ENCODE measurements around the gene FMN1.
A peak's percentile ranks its signal among the peaks of the same experiment; 100 is the strongest.

FMN1 gene

DNA sequence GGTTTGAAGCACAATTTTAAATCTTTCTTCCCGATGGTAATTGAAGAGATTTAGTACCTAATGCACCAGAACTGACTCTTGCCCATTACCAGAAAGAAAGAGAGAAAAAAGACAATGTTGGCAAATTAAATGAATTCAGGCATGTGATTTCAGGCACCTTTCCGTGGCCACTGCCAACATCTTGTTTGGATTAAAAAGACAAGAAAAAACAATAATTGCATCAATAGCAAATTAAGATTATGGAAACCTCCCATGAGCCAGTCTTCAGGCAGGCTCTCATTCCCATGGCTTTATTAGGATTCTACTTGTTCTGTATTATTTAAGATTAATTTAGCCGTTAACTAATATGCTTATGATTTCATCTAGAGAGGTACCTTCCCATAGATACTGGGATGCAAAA is 283.7 kb downstream of the FMN1 start:
- DNase-seq: no peak

DNA sequence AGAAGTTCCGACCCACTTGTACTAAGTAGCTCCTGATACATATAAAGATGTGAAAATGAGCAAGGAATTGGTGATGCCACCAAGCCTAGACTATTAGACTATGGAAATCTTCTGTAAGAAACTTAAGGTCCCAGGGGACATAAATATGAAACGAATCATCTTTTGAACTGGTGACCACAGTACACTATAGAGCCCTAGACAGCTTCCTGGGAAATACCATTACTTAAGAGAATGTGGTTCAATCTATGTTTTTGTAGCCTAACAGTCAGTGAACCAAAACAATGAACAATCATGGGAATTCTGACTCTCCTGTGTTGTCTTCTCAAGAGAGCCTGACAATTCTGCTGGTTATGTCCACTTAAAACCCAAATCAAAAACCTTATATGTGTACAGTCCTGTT is 285.1 kb downstream of the FMN1 start:
- DNase-seq: no peak

DNA sequence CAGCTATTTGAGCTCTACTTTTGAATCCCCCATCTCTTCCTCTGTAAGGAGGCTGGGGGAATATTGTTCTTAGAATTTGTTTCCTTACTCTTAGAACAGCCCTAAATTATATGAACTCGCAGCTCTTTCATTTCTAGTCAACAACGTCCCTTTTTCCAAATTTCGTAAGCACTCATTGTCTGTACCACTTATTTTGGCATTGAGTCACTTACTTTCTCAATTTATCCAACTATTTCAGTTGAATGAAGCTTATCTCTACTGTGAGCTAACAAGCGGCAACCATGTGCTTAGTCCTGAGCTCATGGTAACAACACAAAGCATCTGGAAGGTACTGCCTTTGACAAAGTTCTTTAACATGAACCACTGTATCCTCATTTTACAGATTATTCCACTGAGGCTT is 285.6 kb downstream of the FMN1 start:
- DNase-seq: no peak

DNA sequence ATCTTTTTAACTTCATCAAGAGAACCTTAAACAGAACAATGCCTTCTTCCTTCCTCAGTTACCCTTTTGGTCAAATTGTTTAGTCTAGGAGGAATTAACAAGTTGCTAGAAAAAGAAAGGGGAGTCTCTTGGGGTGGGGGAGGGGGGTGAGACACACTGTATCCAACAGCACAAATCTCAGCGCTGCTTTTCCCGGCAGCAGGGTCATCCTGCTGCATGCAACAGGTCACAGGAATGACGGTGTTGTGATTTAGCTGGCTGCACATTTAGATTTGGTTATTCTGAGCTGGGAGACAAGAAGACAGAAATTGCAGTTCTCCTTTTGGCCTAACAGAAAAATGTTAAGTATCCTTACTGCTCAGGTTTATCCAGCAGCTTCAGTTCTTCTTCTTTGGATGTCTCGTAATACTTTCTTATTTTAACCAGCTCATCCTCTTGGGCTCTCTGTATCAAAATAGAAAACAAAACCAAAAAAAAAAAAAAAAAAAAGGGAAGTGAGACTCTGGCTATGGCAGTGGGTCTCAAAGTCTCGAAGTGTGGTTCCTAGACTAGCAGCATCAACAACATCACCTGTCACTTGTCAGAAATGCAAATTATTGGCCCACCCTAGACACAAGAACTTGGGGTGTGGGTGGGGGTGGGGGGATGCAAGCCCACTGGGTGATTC is 286.2 kb downstream of the FMN1 start:
- DNase-seq: no peak

DNA sequence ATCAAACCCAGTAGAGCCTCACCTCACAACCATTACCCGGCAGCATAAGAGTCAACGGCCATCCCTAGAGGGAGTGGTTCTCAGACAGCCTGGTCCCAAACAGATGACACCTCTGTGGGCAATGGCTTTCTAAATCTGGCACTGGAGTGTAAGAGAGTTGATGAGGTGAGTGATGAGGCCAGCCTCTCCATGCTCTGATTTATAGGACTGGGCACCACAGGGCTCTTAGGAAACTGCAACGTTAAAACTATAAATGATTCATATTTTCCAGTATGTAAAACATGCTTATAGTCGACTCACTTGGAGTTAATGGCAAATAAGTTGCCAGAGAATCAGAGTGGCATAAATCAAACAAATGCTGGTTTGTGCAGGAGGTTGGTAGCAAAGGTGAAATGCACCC is 289.0 kb downstream of the FMN1 start:
- no peak for DNase-seq

DNA sequence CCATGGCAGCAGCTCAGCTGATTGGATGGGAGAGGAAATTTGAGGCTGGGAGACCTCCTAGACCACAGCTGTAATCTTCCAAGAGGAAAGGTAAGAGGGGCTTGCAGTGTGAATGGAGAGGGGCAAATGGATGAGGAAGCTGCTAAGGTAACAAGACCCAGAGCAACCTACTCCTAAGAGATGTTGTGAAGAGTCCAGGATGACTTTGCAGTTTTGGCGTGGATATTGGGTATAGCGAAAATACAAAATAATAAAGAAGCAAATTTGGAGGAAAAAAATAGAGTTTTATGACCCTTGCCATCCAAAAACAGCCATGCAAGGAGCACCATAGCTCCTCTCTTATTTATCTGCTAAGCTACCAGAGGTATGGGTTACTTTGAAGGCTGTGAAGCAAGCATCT is 290.1 kb downstream of the FMN1 start:
- DNase-seq: no peak

DNA sequence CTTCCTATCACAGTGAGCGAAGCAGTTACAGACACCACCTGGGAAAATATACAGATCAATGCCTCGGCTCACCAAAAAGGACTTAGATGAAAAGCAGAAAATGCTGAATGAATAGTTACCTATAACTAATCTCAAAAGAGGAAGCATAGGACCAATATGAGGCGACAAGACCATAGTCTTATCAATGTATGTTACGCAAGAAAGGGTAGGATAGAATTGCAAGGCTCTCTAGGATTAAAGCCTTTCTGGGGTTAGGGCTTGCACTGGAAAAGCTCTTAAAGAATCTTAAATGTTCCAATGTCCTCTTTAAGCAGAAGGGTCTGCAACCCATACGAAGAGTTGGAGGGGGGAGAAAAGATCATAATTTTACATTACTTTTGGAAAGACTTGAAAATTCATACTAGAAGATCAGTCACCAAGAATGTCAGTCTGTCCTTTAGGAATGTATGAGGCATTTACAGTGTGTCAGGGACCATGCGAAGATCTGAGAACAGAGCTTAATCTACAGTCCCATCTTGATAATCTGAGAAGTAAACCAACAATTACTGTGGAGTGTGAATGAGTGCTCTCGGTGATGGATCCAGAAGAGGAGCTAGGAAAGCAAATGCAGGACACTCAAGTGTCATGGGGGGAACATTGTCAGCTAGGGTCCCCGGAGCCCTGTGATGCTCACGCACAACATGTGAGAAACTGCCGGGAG is 290.8 kb downstream of the FMN1 start:
- DNase-seq: no peak

DNA sequence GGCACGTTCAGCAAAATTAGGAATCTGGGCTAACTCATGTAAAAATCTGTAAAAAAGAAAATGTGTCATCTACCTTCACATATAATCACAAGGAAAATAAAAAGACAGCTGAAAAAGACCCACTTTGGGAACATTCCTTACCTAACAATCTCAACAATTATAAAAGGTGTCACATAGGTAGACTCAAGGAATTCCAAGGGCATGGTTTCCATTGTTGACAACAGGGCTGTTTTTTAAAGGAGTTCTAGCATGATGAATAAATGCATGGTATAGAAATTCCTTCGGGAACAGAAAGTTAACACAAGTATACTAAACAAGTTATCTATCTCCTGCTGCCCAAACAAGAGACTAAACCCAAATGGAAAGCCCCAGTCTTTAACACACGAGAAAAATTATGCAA is 292.5 kb downstream of the FMN1 start:
- no peak for DNase-seq

DNA sequence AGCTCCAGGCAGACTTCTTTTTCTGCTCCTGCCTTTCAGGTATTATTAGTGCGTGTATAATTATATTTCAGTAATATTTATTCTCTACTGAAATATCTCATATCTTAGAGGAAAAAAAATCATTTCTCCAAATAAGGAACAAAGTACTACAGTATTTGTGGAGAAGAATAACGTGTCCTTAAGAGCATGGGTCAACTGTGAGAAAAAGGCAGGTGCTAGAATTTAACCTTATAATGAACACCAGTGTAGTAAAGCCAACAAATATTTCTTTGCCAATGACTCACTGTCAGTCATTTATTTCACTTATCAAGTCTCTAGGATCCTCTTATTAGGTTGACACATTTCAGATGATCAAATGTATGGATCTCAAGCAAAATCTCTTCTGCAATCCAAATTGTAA is 293.3 kb downstream of the FMN1 start:
- DNase-seq: no peak

DNA sequence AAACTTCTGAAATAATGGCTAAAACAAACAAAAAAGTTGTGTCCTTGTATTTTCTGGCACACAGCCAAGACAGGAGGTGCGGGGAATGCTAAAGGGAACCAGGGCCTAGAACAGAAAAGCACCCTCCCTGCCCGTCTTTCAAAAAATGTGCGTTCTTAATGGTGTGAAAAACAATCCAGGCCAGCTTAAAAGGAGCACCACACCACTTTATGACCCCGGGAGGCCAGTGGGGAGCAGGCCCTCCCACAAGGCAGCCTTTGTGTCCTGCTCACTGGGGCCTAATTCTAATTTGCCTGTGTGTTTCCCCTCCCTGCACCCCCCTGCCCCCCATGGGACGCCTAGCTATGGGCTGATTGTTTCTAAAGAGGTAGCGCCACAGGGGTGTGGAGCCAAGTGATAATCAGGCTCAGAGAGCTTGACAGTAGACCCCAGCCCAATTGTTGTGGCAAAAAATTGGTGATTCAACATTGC is 295.4 kb downstream of the FMN1 start:
- peak; percentile 14 for DNase-seq

DNA sequence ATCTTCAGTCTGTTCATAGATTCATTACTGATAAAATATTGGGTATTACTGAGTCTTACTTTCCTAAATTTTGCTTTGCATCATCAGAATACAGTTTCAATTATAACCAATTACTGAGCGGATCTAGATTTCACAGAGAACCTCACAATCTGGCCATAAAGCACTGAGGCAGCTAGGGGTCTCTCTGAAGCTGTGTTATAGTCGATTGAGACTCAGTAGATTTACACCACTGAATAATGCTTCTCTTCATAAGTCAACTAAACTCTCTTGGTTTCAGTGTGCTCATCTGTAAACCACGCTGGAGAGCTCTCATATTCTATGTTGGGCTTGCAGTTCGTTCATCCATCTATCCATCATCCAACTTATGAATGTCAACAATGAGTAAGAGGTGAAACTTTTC is 296.1 kb downstream of the FMN1 start:
- DNase-seq: no peak

DNA sequence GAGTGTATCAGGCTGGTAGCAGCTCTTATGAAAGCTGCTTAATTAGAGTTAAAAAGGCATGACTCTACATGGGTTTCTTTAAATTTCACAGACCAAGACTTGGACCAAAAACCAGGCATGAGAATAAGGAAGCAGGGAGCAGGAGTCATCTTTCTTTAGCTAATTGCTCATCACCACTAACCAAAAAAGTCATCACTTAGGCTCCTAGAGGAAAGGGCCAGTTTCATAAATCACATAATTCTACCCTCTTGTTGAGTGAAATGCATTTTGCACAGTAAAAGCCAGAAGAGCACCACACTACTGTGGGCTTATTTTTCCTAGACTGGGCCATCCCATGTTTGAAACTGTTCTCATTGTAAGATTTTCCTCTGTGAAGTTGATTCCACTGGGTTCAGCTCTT is 301.1 kb downstream of the FMN1 start:
- DNase-seq: no peak

DNA sequence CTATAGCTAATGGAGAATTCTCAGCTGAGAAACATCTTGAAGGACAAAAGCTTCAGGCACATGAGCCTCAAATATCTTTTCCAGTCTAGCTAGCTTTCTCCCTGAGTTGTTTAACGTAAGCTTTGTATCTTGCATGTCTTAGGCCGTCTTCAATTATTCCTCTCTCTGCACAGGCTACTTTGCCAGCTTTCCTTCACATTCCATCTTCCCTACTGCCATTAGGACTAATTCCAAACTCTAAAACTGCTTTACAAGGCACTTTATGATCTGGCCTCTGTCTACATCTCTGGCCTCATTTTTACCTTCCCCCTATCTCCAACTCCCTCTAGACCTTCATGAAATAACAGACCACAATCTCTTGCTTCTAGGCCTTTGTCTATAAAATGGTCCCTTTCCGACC is 305.3 kb downstream of the FMN1 start:
- DNase-seq: no peak

DNA sequence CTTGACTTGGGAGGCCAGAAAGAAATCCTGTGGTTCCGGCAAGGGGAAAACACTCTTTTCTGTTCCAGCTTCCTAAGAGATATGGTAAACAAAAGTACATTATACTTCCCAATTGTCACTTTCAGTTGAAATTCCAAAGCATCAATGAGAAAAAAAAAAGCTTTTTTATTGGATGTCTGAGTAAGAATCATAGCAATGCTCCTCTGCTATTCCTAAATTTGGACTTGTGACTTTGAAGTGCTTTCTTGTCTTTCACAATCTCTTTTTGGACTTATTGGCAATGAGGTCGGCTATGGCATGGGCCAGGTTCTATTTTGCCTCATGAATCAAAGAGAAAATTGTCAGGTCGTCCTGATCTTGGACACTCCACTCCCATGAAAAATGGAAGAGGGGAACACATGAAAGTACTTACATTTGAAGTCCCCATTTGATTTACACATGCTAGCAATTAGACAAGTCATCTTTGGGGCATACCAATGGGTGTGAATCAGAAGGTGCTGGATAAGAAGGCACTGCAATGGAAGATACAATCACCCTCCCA is 306.2 kb downstream of the FMN1 start:
- no peak for DNase-seq

DNA sequence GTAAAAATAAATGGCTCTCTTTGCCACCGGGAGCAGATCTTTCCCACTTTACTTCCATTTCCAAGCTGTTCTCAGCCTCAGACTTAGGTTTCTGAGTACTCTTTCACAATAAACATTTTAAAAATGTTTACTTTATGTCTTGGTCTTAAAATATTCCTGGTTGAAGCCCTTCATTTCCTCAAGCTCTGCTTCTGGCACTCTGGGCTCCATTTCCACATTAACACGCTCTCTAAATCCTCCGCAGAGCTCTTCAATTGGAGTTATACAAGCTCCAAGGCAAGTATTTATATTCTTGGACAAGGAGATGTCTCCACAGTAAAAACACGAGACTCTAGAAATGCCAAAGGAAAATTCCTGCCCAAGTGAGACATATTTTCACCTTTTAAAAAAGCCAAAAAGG is 307.4 kb downstream of the FMN1 start:
- DNase-seq: no peak

DNA sequence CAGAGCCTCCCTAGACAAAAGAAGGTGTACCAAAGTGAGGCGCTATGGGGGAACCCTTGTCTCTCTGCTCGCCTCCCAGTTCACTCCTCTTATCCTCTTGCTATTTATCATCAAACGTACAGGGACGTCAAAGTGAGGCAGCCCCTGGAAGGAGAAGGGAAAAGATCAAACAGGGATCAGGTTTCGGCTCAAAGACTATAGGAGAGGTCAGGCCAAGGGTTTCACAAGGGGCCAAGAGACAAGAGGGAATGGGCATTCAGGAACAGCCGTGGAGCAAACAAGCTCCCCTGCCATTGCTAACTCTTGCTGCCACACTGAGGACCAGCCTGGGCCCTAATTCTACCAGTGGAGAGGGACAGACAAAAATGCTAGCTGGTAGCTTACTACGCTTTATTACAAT is 308.1 kb downstream of the FMN1 start:
- no peak for DNase-seq

DNA sequence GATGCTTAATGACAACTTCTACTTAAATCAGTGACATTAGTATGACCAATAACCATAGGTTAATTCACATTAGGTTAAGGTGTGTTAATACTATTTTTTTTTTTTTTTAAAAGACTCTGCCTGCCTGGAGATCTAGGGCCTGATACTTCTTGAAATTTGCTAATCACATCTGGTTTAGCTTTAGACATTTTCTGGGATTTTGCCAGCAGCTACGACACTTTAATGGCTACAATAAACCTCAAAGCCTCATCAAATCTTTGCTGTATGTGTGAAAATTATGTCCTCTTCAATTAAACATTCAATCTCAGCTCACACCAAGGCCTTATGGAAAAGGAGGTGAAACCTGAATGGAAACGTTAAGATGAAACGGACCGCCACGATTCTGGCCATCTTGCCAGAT is 308.8 kb downstream of the FMN1 start:
- no peak for DNase-seq

DNA sequence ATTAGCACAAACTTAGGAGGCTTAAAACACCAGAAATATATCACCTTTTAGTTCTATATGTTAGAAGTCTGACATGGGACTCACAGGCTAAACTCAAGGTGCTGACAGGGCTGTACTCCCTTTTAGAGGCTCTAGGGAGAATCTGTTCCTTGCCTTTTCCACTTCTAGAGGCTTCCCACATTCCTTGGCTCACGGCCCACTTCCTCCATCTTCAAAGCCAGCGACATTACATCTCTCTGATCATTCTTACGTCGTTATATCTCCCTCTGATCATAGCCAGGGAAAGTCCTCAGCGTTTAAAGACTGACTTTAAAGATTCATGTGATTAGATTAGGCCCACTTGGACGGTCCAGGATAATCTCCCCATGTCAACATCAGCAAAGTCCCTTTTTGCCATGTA is 310.4 kb downstream of the FMN1 start:
- DNase-seq: no peak

DNA sequence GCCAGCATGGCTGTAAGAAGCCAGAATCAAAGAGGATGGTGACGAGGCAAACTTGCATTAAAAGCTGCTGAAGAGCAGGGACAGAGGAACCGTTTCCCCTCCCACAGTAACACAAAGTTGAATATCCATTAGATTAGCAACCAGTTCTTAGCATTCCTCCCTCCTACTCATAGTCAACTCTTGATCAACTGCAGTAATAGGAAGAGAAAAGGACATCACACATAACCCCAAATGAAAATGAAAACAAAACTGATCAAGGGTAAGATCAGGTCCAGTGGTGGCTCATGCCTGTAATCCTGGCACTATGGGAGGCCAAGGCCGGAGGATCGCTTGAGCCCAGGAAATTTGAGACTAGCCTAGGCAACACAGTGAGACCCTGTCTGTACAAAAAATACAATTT is 311.6 kb downstream of the FMN1 start:
- no peak for DNase-seq

DNA sequence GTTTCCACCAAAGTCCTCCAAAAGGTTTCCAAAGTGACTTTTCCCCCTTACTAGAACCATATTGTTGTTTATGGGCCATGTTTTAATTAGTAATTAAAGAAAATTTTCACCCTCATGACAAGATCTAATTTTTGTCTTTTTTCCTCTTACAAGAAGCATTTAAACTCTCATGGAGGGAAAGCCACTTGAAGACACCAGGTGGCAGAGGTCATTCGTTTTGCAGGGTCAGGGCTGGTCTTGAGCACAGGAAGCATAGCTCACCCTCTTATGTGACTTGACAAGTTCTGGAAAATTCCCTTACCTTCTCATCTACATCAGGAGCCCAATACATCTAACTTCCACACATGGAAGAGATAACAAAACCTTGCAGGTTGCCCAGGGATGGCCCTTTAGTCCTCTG is 313.0 kb downstream of the FMN1 start:
- no peak for DNase-seq

DNA sequence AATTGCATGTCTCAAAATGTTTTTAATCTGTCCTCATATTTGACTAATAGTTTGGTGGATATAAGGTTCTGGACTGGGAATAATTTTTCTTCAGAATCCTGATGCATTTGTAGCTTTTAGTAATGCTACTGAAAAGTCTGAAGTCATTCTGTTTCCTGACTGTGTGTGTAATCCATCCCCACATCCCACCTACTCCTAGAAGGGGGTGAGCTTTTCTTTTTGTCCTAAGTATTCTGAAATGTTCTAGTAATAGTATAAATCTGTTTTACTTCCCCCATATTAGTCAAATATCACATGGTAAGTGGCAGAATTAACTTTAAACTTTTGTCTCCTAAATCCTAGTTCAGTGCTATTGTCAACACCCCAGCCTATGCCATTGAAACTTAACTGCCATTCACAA is 313.9 kb downstream of the FMN1 start:
- no peak for DNase-seq

DNA sequence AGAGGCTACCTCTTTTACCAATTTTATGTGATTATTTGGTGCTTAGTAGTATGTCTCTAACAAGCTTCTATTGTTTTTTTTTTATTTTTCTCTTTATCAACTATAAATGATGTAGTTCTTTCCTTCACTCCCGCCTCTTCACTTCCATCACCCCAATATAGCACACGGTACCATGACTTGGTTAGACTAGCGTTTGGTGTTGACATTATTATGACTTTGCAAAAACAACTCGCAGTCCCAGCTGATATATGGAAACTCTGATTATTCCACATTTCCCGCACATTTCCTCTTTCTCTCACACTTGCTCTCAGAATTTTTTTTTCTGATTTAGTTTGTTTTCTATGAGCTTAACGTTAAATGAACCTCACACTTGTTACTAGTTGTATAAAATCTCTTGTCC is 314.5 kb downstream of the FMN1 start:
- DNase-seq: no peak

DNA sequence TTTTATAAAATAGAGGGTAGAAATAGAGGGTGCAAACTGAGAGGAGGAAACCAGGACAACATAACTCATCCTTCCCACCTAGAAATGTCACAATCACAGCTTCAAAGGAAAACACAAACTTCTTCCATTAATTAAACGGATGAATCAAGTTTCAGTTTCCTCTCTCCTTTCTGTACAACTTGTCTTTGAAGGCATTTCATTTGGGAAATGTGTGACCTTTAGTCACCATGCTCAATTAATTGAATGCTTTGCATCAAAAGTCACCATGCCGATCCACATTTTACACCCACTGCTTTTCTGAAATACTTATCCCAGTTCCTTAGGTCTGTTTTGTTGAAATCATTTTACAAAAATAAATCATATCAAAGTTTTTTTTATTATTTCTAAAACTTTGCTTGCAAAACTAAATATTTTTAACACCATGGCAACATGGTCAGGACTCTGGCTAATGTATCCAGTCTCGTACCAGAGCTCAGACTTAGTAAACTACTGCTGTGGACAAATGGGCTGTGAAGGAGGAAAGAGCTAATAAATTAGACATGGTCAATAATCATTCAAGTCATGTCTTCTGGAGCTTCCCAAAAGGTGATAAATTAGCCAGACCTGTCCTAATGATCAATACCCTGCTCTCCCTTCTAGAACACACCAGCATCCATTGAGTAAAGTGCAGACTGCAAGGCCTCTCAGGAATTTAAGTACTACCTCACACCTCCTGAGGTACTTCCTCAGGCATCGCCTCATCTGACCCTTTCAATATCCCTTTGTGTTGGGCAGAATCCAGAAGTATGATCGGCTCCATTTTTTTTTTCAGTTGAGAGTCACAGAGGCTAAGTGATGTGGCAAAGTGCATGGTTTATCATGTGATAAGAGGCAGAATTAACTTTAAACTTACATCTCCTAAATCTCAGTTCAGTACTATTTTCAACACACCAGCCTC is 315.4 kb downstream of the FMN1 start:
- no peak for DNase-seq

DNA sequence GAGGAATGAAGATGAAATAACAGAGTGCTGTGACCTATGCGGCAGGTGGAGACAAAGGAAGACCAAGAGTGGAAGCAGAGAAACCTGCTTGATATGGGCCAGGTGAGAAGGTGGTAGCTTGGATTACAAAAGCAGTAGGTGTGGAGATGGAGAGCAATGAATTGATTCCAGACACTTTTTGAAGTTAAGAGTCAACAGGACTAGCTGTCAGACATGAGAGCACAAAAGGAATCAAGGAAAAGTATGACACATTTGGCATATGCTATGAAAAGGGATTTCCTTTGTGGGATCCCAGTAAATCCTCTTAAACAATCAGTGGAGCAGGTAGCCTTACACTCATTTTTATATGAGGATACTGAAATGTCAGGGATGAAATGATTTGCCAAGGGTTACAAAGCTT is 316.2 kb downstream of the FMN1 start:
- no peak for DNase-seq
